NT2/D1 (cell line): Measurements from ENCODE around the gene GFOD1.

Source experiments
- DNase-seq: peaks from one replicate; pipeline ENCODE4 v3.0.0-alpha.2; 2011; ENCODE audit warnings: low read depth, low spot score
- H3K27me3 ChIP-seq: 2 replicates; pipeline ENCODE4 v1.6.0; 2011; ENCODE audit warnings: mild to moderate bottlenecking; ENCODE audit not compliant: insufficient read length, insufficient read depth
- H3K36me3 ChIP-seq: 2 replicates; pipeline ENCODE4 v1.6.1; 2011; ENCODE audit warnings: mild to moderate bottlenecking, low read length, mixed read lengths; ENCODE audit not compliant: insufficient read depth, insufficient read length
- H3K4me1 ChIP-seq: 2 replicates; pipeline ENCODE4 v1.5.1; 2011; ENCODE audit not compliant: insufficient read depth, insufficient read length
- H3K4me3 ChIP-seq: 2 replicates; pipeline ENCODE4 v1.5.1; 2011; ENCODE audit warnings: low read depth; ENCODE audit not compliant: insufficient read length
- H3K9ac ChIP-seq: 2 replicates; pipeline ENCODE4 v1.6.0; 2011; ENCODE audit warnings: low read depth; ENCODE audit not compliant: insufficient read length
- H3K9me3 ChIP-seq: 2 replicates; pipeline ENCODE4 v1.5.1; 2011; ENCODE audit warnings: mild to moderate bottlenecking, low read length; ENCODE audit not compliant: insufficient read depth
- SUZ12 ChIP-seq: IDR thresholded peaks from 2 replicates; pipeline ENCODE4 v1.6.1; 2011; ENCODE audit not compliant: insufficient read length, insufficient read depth; ENCODE audit errors: extremely low read depth
- YY1 ChIP-seq: IDR thresholded peaks from 2 replicates; pipeline ENCODE4 v1.6.1; 2011; ENCODE audit not compliant: insufficient read length, insufficient read depth
- ZNF274 ChIP-seq: IDR thresholded peaks from 2 replicates; pipeline ENCODE4 v1.6.1; 2011; ENCODE audit warnings: mild to moderate bottlenecking, low read depth, low read length

The GFOD1 gene

GRCh38 chr6:13480631-13481501, 6.5 kb downstream of the GFOD1 start:
- peaks cover 2% of the 10 kb centered on the region for H3K4me1 ChIP-seq
- H3K27me3 ChIP-seq, result peaks cover 28% of the 10 kb centered on the region
- H3K9ac ChIP-seq, result no peak overlapping the region
- DNase-seq, result no peak
- no peaks in the 10 kb centered on the region for H3K9me3 ChIP-seq
- H3K4me3 ChIP-seq, result no peak overlapping the region
- peaks cover 5% of the 10 kb centered on the region for H3K36me3 ChIP-seq
- TF ChIP-seq ZNF274, result no peak
- TF ChIP-seq SUZ12, result no peak
- TF ChIP-seq YY1, result no peak

DNA sequence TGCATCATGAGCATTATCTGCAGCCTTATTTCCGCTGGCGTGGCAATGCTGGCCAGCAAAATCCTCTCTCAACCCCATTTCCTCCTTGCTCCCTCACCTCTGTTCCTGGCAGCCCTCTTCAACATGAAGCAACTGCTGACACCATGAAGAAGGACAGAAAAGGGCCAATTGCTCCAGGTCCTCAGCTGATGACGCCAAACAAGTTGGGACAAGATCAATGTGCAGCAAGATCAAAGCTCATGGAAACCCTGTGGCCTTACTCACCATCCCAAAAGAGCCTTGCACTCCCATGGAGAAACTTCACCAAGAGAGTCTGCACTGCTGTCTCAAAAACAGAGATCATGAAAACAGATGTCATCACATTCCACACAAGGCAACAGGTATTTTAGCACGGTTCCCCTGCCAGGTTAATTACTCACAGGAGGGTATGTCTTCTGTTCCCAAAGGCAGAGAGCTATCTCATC, 7.4 kb downstream of the GFOD1 start:
- Histone ChIP-seq H3K27me3 (peaks cover 20% of the 10 kb centered on the region), H3K4me3 (no peak overlapping the region), H3K9me3 (no peaks in the 10 kb centered on the region), H3K36me3 (peaks cover 5% of the 10 kb centered on the region), H3K9ac (no peak overlapping the region), H3K4me1 (peaks cover 2% of the 10 kb centered on the region)
- DNase-seq, result no peak
- TF ChIP-seq SUZ12 (no peak), YY1 (no peak), ZNF274 (no peak)

DNA sequence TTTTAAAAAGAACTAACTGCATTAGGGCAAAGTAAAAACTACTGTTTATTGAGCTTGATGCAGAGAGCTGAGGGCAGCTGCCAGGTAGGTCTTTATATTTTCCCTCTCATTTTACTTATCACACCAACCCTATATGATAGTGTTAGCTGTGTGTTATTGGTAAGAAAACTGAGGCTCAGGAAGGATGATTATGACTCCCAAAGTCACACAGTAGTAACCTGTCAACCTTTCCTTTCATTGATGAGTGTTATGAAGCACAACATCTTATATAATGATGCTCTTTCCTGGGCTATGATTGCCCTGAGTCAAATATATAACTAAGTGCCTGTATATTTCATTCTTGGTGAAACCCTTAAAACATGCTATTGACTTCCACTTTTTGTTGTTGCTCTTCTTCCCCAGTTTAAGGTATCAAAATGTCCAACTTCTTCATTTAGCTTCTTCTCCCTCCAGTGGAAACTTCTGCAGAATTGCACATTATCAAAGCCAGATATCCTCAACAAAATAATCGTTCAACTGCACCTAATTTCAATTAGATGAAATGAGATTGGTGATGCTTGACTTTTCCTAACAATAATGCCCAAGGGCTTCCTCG, 8.1 kb downstream of the GFOD1 start:
- Histone ChIP-seq H3K9ac (no peak overlapping the region), H3K4me1 (peaks cover 2% of the 10 kb centered on the region), H3K4me3 (no peak overlapping the region), H3K27me3 (peaks cover 13% of the 10 kb centered on the region), H3K9me3 (no peaks in the 10 kb centered on the region), H3K36me3 (peaks cover 5% of the 10 kb centered on the region)
- DNase-seq, result no peak
- TF ChIP-seq ZNF274 (no peak), SUZ12 (no peak), YY1 (no peak)

DNA sequence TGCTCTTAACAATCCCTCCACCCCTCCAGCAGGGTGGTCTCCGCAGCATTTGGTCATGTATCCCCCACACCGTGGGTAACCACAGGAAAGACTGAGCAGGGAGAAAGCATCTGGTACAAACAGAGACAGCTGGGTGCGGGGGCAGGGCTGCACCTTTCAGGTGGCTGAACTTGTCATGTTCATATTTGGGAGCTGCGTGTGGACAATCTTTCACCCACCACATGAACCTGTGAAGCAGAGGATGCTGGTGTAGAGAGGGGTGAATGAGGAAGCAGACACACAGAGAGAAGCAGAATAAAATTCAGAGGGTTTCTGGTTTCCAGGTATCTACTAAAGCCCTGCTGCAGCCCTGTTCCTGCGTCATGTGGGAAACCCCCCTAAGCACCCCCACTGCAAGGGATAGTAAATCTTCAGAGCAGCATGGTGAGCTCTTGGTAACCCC, 8.9 kb downstream of the GFOD1 start:
- no peak overlapping the region for H3K9ac ChIP-seq
- TF ChIP-seq SUZ12 (no peak), YY1 (no peak), ZNF274 (no peak)
- no peak overlapping the region for H3K4me3 ChIP-seq
- peaks cover 5% of the 10 kb centered on the region for H3K36me3 ChIP-seq
- H3K27me3 ChIP-seq, result peaks cover 5% of the 10 kb centered on the region
- no peak for DNase-seq
- no peaks in the 10 kb centered on the region for H3K9me3 ChIP-seq
- peaks cover 2% of the 10 kb centered on the region for H3K4me1 ChIP-seq

- H3K9ac ChIP-seq, result no peak overlapping the region
- DNase-seq, result no peak
- no peaks in the 10 kb centered on the region for H3K9me3 ChIP-seq
- H3K4me3 ChIP-seq, result no peak overlapping the region
- TF ChIP-seq ZNF274 (no peak), SUZ12 (no peak), YY1 (no peak)
- peaks cover 3% of the 10 kb centered on the region for H3K36me3 ChIP-seq
- H3K4me1 ChIP-seq, result peaks cover 6% of the 10 kb centered on the region
- no peaks in the 10 kb centered on the region for H3K27me3 ChIP-seq
Observed at GRCh38 chr6:13474787-13475186, 12.6 kb downstream of the GFOD1 start.

GRCh38 chr6:13474360-13474759, 13.0 kb downstream of the GFOD1 start:
- Histone ChIP-seq H3K4me3 (no peak overlapping the region), H3K4me1 (peaks cover 6% of the 10 kb centered on the region), H3K36me3 (no peaks in the 10 kb centered on the region), H3K9ac (no peak overlapping the region), H3K9me3 (no peaks in the 10 kb centered on the region), H3K27me3 (no peaks in the 10 kb centered on the region)
- no peak for DNase-seq
- no peak for TF ChIP-seq ZNF274
- TF ChIP-seq YY1, result no peak
- TF ChIP-seq SUZ12, result no peak

DNA sequence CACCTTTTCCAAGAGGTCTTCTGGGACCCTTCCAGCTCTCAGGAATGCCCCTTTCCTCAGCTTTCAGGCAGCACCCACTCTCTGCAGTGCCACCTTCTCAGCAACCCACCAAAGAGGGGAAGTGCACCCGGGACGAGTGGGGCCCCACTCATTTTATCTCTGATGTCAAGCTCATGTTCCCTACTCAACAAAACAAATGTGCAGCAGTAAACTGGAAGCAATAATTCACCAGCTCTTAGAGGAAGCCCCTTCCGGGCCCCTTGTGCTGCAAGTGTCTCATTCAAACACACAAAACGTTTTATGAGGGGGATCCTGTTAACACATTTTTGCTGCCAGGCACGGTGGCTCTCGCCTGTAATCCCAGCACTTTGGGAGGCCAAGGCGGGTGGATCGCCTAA, 13.6 kb downstream of the GFOD1 start:
- no peak for DNase-seq
- H3K9ac ChIP-seq, result no peak overlapping the region
- TF ChIP-seq YY1 (no peak), ZNF274 (no peak), SUZ12 (no peak)
- H3K27me3 ChIP-seq, result no peaks in the 10 kb centered on the region
- H3K9me3 ChIP-seq, result no peaks in the 10 kb centered on the region
- peaks cover 6% of the 10 kb centered on the region for H3K4me1 ChIP-seq
- H3K36me3 ChIP-seq, result no peaks in the 10 kb centered on the region
- no peak overlapping the region for H3K4me3 ChIP-seq
